Psoas muscle (tissue), 8 donors: ENCODE measurements around the gene OR14A16. TPM values are rescaled to one million over a fixed set of nuclear protein-coding genes. Genes with fewer than 3 reads are reported as not detected.

Experiments
- ATAC-seq, 4 donors: fragments of 200-7000 bp; cut with Tn5 transposase; one replicate each; pipeline ENCODE4 v1.9.1; 2020; ENCODE audit warnings: moderate library complexity in 3 of 4, mild to moderate bottlenecking in 2 of 4
- DNase-seq, 2 donors: peaks; one replicate each; pipeline ENCODE4 v3.0.0-alpha.2; 2020
- H3K27ac ChIP-seq: fragments of 200-600 bp; one replicate; pipeline ENCODE4 v1.8.0; 2022
- H3K27me3 ChIP-seq, 3 donors: fragments of 200-600 bp in 1 of 3; one replicate each; pipeline versions ENCODE4 v1.6.1 to v1.8.0; 2013 to 2022; ENCODE audit warnings: low read length in 2 of 3, mild to moderate bottlenecking in 2 of 3, moderate library complexity in 1 of 3; ENCODE audit not compliant: insufficient read depth in 3 of 3
- H3K36me3 ChIP-seq, 2 donors: fragments of 200-600 bp in 1 of 2; one replicate each; pipeline versions ENCODE4 v1.6.1 to v1.8.0; 2013 to 2022; ENCODE audit warnings: low read depth in 1 of 2, mild to moderate bottlenecking in 1 of 2, moderate library complexity in 1 of 2; ENCODE audit not compliant: insufficient read depth in 1 of 2
- H3K4me1 ChIP-seq: fragments of 200-600 bp; one replicate; pipeline ENCODE4 v1.8.0; 2022
- H3K4me3 ChIP-seq: fragments of 200-600 bp; one replicate; pipeline ENCODE4 v1.8.0; 2022; ENCODE audit warnings: mild to moderate bottlenecking
- H3K9me3 ChIP-seq: fragments of 200-600 bp; one replicate; pipeline ENCODE4 v1.8.0; 2022
- WGBS, 3 donors: extraction: QIAGEN DNeasy Blood & Tissue Kit; methylation state at CpG; one replicate each; pipeline versions ENCODE4 v1.1.6 to v1.1.7; 2013; 5-methylcytosine and 5-hydroxymethylcytosine counted together
- intact Hi-C, 2 donors: fragments of 100-400 bp; cut with DNase I; formaldehyde crosslinking; loops; one replicate each; pipeline versions ENCODE4 v1.11.0 to v1.14.2; 2022
- long read RNA-seq, 2 donors: library from polyadenylated mRNA; unstranded; transcript quantifications; one replicate each; pipeline ENCODE4 v2.0.0, GENCODE V29; 2021
- polyA plus RNA-seq, 3 donors: library from polyadenylated mRNA; stranded (reverse); fragments of 200-250 nt; gene quantifications; one replicate each; pipeline ENCODE4 v1.2.3, GENCODE V29; 2013
- total RNA-seq, 4 donors: library from RNA; stranded (reverse); fragmentation: NEBNext Ultra II Directional in 2 of 4; extraction: Animal tissue kit (Norgen Biotek cat#: 25700) in 2 of 4; gene quantifications; one replicate each; pipeline versions ENCODE4 v1.2.1 to v1.2.4, GENCODE V29; 2021 to 2023
- TF ChIP-seq, protein P1 (sequence below): fragments of 200-600 bp; IDR thresholded peaks from one replicate; pipeline ENCODE4 v1.8.0; 2022; ENCODE audit warnings: antibody characterized with exemption
- donor health status: healthy with polysubstance abuse.
- donor health status: DM: no; HTN: no; CAD: no; lungs with moderate emphysema.
- donor health status: Bipolar disorder and iron deficiency.
- donor health status: healthy.
- donor health status: DM: yes; HTN: yes; CAD: no.
- donor health status: DM: no; HTN: no; CAD: no.
- donor health status: DM: no; HTN: no; CAD: no.
- donor health status: DM: yes; HTN: yes; CAD: no.

Gene OR14A16, protein sequence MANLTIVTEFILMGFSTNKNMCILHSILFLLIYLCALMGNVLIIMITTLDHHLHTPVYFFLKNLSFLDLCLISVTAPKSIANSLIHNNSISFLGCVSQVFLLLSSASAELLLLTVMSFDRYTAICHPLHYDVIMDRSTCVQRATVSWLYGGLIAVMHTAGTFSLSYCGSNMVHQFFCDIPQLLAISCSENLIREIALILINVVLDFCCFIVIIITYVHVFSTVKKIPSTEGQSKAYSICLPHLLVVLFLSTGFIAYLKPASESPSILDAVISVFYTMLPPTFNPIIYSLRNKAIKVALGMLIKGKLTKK
- total RNA-seq (not detected), polyA plus RNA-seq (not detected)
- long read RNA-seq, donor 1: 0 reads
- long read RNA-seq, donor 2: 0 reads

DNA sequence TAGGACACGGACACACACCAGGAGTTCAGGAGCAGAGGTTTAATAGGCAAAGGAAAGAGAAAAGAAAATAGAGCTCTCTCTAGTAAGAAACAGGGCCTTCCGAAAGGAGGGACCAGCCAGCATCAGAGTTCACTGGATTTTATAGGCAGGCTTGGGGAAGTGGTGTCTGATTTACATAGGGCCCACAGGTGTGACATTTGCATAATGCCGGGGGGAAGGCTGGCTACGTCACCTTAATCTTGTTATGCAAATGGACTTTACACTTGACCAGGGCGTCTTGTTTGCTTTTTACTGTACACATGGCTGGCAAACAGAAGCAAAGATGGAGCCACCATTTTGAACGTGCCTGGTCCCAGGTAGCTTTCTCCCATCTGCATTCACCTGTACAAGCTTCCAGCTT, at the start of gene OR14A16:
OR14A16 (minus strand) TSS at position 97 of the 400 bp plus-strand sequence. CDS start 8,390 bp downstream, outside the sequence.
- ATAC-seq (no peak), DNase-seq (no peak)
- Histone ChIP-seq H3K4me3 (no peak within 1 kb of the TSS), H3K36me3 (no peaks in the 10 kb centered on the region), H3K27ac (no peak within 1 kb of the TSS), H3K4me1 (no peaks in the 10 kb centered on the region), H3K27me3 (no peaks in the 10 kb centered on the region), H3K9me3 (no peaks in the 10 kb centered on the region)
- 55 to 61% (median 57%) methylated on average over 6 of the region's 6 CpGs for WGBS, 3 donors
- intact Hi-C loops: no loop called here
- TF ChIP-seq, protein P1, sequence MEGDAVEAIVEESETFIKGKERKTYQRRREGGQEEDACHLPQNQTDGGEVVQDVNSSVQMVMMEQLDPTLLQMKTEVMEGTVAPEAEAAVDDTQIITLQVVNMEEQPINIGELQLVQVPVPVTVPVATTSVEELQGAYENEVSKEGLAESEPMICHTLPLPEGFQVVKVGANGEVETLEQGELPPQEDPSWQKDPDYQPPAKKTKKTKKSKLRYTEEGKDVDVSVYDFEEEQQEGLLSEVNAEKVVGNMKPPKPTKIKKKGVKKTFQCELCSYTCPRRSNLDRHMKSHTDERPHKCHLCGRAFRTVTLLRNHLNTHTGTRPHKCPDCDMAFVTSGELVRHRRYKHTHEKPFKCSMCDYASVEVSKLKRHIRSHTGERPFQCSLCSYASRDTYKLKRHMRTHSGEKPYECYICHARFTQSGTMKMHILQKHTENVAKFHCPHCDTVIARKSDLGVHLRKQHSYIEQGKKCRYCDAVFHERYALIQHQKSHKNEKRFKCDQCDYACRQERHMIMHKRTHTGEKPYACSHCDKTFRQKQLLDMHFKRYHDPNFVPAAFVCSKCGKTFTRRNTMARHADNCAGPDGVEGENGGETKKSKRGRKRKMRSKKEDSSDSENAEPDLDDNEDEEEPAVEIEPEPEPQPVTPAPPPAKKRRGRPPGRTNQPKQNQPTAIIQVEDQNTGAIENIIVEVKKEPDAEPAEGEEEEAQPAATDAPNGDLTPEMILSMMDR: no peak

DNA sequence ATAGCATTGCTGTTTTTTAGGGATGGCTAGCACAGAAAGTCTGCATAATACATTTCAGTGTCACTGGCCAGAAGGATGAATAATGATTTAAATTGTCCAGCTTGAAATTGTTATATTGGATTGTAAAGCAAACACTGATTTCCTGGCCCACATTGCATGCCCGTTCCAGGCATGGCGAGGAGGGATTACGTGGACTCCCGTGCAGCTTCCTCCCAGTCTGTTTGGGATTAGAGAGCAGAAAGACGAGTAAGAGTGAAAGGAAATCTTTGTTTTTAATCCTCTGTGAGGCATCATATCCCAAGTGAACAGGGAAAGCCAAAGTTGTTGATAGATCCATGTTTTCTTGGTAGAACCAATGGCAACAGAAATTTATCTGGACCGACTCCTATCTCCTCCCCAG, 41.5 kb upstream of the OR14A16 start:
- intact Hi-C loops: no loop called here
- Histone ChIP-seq H3K27ac (no peak overlapping the region), H3K9me3 (no peaks in the 10 kb centered on the region), H3K4me3 (no peak overlapping the region), H3K36me3 (no peaks in the 10 kb centered on the region), H3K4me1 (no peaks in the 10 kb centered on the region), H3K27me3 (no peaks in the 10 kb centered on the region)
- no peak for ATAC-seq
- 49 to 51% (median 50%) methylated on average over 6 of the region's 6 CpGs for WGBS, 3 donors
- no peak for DNase-seq
- TF ChIP-seq, protein P1: no peak

DNA sequence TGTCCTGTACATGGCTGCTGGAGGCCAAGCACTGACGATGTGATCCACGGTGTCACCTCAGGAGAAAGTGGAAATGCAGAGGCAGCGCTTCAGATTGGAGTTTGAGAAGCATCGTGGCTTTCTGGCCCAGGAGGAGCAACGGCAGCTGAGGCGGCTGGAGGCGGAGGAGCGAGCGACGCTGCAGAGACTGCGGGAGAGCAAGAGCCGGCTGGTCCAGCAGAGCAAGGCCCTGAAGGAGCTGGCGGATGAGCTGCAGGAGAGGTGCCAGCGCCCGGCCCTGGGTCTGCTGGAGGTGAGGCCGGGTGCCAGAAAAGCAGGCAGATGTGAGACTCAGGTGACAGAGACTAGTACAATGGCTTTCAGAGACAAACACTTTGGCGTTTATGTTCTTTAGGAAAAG, 40.7 kb upstream of the OR14A16 start:
- WGBS, 3 donors: 84 to 86% (median 85%) methylated on average over 17 of the region's 17 CpGs
- no peak for DNase-seq
- TF ChIP-seq, protein P1: no peak
- ATAC-seq: no peak
- no peaks in the 10 kb centered on the region for H3K36me3 ChIP-seq
- H3K27ac ChIP-seq: no peak overlapping the region
- no peaks in the 10 kb centered on the region for H3K9me3 ChIP-seq
- no peaks in the 10 kb centered on the region for H3K27me3 ChIP-seq
- H3K4me1 ChIP-seq: no peaks in the 10 kb centered on the region
- intact Hi-C loops: no loop called here
- no peak overlapping the region for H3K4me3 ChIP-seq

DNA sequence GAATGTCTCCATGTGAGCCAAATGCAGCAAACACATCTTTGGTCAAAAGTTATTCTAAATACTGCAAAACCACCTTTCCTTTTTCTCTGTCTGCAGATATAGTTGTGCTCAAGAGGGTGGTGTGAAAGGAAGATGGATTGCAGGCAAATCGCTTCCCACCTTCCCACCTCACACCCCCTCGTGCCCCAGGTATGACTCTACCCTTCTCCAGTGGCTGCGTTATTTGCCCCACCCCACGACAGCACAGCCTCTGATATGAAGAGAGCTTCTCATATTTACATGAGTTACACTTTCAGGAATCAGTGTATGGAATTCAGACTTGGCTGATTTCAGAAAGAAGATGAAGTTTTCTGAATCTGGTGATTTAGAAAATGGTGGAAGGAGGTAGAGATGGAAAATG, 38.8 kb upstream of the OR14A16 start:
- TF ChIP-seq, protein P1: no peak
- Histone ChIP-seq H3K27me3 (peaks cover 0 to 6% (median 5%) of the 10 kb centered on the region in 3 donors), H3K4me1 (no peaks in the 10 kb centered on the region), H3K4me3 (no peak overlapping the region), H3K27ac (no peak overlapping the region), H3K9me3 (no peaks in the 10 kb centered on the region), H3K36me3 (no peaks in the 10 kb centered on the region)
- WGBS, 3 donors: 78 to 87% (median 79%) methylated on average over 4 of the region's 4 CpGs
- DNase-seq: no peak
- intact Hi-C loops: no loop called here
- no peak for ATAC-seq
